K562 (cell line): ENCODE data around the gene SLC2A8. TPM values are rescaled to one million over a fixed set of nuclear protein-coding genes. Genes with fewer than 3 reads are reported as not detected.

Experiments used
- ATAC-seq: fragments of 200-7000 bp; cut with Tn5 transposase; 3 replicates; pipeline ENCODE4 v1.9.1; 2020; ENCODE audit warnings: moderate library complexity
- BruUV-seq: library from RNA; stranded (reverse); fragments of 400-500 nt; replicated peaks from 2 replicates; lab custom pipeline; 2021; lab: Mats Ljungman, UMichigan
- CTCF ChIA-PET: fragments of 300-600 bp; formaldehyde crosslinking; extraction: SDS; loops from one replicate; lab custom pipeline; 2021; ENCODE audit warnings: low intra/inter-chr PET ratio; lab: Yijun Ruan, JAX
- POLR2A ChIA-PET: fragments of 300-600, 350-650 bp; sonication (Branson Sonifier 250); formaldehyde crosslinking; extraction: SDS; loops from one replicate; lab custom pipeline; 2021; ENCODE audit warnings: antibody characterized with exemption, inconsistent platforms; lab: Yijun Ruan, JAX
- DNase-seq, 4 experiments: peaks; one replicate each; pipeline versions ENCODE4 v3.0.0 to v3.0.0-alpha.2; 2011 to 2018; ENCODE audit warnings: low spot score in 3 of 4, mixed read lengths in 3 of 4; ENCODE audit errors: extremely low read depth in 1 of 4
- FAIRE-seq: peaks from 2 replicates; lab custom pipeline; 2011; peaks lifted over from hg19 to GRCh38; lab: Jason Lieb, UNC
- H2AFZ ChIP-seq: 2 replicates; pipeline ENCODE4 v1.6.0; 2011; ENCODE audit warnings: low read depth, low read length, control low read depth, inconsistent platforms
- H3K27ac ChIP-seq: fragments of 200-600 bp; 3 replicates; pipeline ENCODE4 v1.8.0; 2011; ENCODE audit warnings: low read depth, mild to moderate bottlenecking, control low read depth, inconsistent platforms, low read length, moderate library complexity, mixed read lengths; ENCODE audit errors: extremely low read depth
- H3K27me3 ChIP-seq, 2 experiments: fragments of 300-600 bp in 1 of 2; 2 replicates in 1 of 2; 3 replicates in 1 of 2; pipeline versions ENCODE4 v1.6.0 to v1.8.0; 2011; ENCODE audit warnings: inconsistent platforms in 2 of 2, low read length in 2 of 2, mild to moderate bottlenecking in 1 of 2, mixed read lengths in 1 of 2, moderate library complexity in 1 of 2; ENCODE audit not compliant: control insufficient read depth in 2 of 2, insufficient read depth in 2 of 2
- H3K36me3 ChIP-seq: fragments of 300-600 bp; 3 replicates; pipeline ENCODE4 v1.8.0; 2011; ENCODE audit warnings: mild to moderate bottlenecking, low read length, inconsistent platforms; ENCODE audit not compliant: control insufficient read depth, insufficient read depth
- H3K4me1 ChIP-seq, 2 experiments: fragments of 200-600 bp in 1 of 2; replicated peaks in 1 of 2; 2 replicates in 1 of 2; 3 replicates in 1 of 2; pipeline versions ENCODE4 v1.5.1 to v1.8.0; 2011; ENCODE audit warnings: inconsistent platforms in 2 of 2, low read length in 2 of 2, mild to moderate bottlenecking in 1 of 2, mixed read lengths in 1 of 2, moderate library complexity in 1 of 2; ENCODE audit not compliant: control insufficient read depth in 2 of 2, insufficient read depth in 2 of 2
- H3K4me2 ChIP-seq: 2 replicates; pipeline ENCODE4 v1.6.1; 2011; ENCODE audit warnings: low read length, control low read depth, inconsistent platforms, mixed read lengths; ENCODE audit not compliant: insufficient read depth
- H3K4me3 ChIP-seq: fragments of 200-600 bp; sonication (generic), shearing (Covaris generic); 2 replicates; pipeline ENCODE4 v1.5.1; 2016; ENCODE audit warnings: control low read depth, inconsistent platforms
- H3K79me2 ChIP-seq: fragments of 200-600 bp; 3 replicates; pipeline ENCODE4 v1.8.0; 2011; ENCODE audit warnings: low read length, inconsistent platforms; ENCODE audit not compliant: control insufficient read depth, insufficient read depth
- H3K9ac ChIP-seq, 2 experiments: 2 replicates each; pipeline versions ENCODE4 v1.6.0 to v1.6.1; 2011; ENCODE audit warnings: low read depth in 2 of 2, low read length in 2 of 2, control low read depth in 1 of 2, inconsistent platforms in 1 of 2, mild to moderate bottlenecking in 1 of 2, mixed read lengths in 1 of 2; ENCODE audit not compliant: insufficient read depth in 1 of 2
- H3K9me1 ChIP-seq: one replicate; pipeline ENCODE4 v1.6.0; 2011; ENCODE audit warnings: inconsistent platforms, mild to moderate bottlenecking, low read length, moderate library complexity; ENCODE audit not compliant: control insufficient read depth, insufficient read depth
- H3K9me3 ChIP-seq: replicated peaks from 2 replicates; pipeline ENCODE4 v1.5.1; 2011; ENCODE audit warnings: low read depth, low read length, inconsistent platforms; ENCODE audit not compliant: control insufficient read depth, insufficient read depth
- H4K20me1 ChIP-seq: replicated peaks from 2 replicates; pipeline ENCODE4 v1.6.1; 2011; ENCODE audit warnings: low read length, inconsistent platforms, mixed read lengths; ENCODE audit not compliant: control insufficient read depth, insufficient read depth
- CTCF ChIP-seq, 3 experiments: IDR thresholded peaks in 2 of 3; conservative IDR thresholded peaks in 1 of 3; 2 replicates each; pipeline ENCODE4 v1.5.1; 2011 to 2012; ENCODE audit warnings: low read length in 3 of 3, mild to moderate bottlenecking in 3 of 3, control low read depth in 2 of 3, improper control_type of control experiment in 1 of 3, inconsistent platforms in 1 of 3, low read depth in 1 of 3, mixed read lengths in 1 of 3, moderate library complexity in 1 of 3; ENCODE audit not compliant: insufficient read depth in 2 of 3
- MEIS2 ChIP-seq: fragments of 450-650 bp; IDR thresholded peaks from 2 replicates; pipeline ENCODE4 v1.6.1; 2014; ENCODE audit warnings: mild to moderate bottlenecking; ENCODE audit not compliant: partially characterized antibody
- NRF1 ChIP-seq, 2 experiments: fragments of 450-650 bp; IDR thresholded peaks in 1 of 2; conservative IDR thresholded peaks in 1 of 2; 2 replicates each; pipeline ENCODE4 v1.6.1; 2014; ENCODE audit warnings: mild to moderate bottlenecking in 2 of 2
- PKNOX1 ChIP-seq: fragments of 450-650 bp; IDR thresholded peaks from 2 replicates; pipeline ENCODE4 v1.6.1; 2016
- RAD21 ChIP-seq, 2 experiments: fragments of 250-450 bp in 1 of 2; fragments of 450-650 bp in 1 of 2; sonication (Bioruptor Pico) in 1 of 2; formaldehyde crosslinking in 1 of 2; IDR thresholded peaks in 1 of 2; conservative IDR thresholded peaks in 1 of 2; 2 replicates each; pipeline versions ENCODE4 v1.4.0 to v1.8.0; 2020 to 2022; ENCODE audit warnings: mild to moderate bottlenecking in 2 of 2, moderate library complexity in 1 of 2
- SRSF3 ChIP-seq: fragments of 200-400 bp; formaldehyde crosslinking; IDR thresholded peaks from 2 replicates; pipeline ENCODE4 v1.6.1; 2016; ENCODE audit warnings: mild to moderate bottlenecking, low read length, moderate library complexity; ENCODE audit not compliant: insufficient read depth
- TFAP4 ChIP-seq: sonication (generic); formaldehyde crosslinking; IDR thresholded peaks from 2 replicates; pipeline ENCODE4 v1.8.0; 2022; ENCODE audit warnings: missing genetic modification reagents, mild to moderate bottlenecking, moderate library complexity, borderline replicate concordance
- ZNF12 ChIP-seq: sonication (generic); formaldehyde crosslinking; IDR thresholded peaks from 2 replicates; pipeline ENCODE4 v1.4.0; 2020; ENCODE audit warnings: mild to moderate bottlenecking, missing genetic modification reagents
- WGBS: fragments of 100-300 bp; shearing (Covaris generic); methylation state at CpG from one replicate; pipeline ENCODE4 v1.1.6; 2016; ENCODE audit warnings: low coverage, mixed read lengths; ENCODE audit not compliant: insufficient coverage; ENCODE audit errors: missing lambda C conversion rate; 5-methylcytosine and 5-hydroxymethylcytosine counted together
- in situ Hi-C: fragments of 300-500 bp; cut with MboI; formaldehyde crosslinking; loops from 4 replicates; pipeline ENCODE4 v1.15.0; 2018; ENCODE audit warnings: inconsistent platforms, mixed read lengths
- intact Hi-C: fragments of 100-400 bp; cut with micrococcal nuclease; formaldehyde crosslinking; loops from 2 replicates; pipeline ENCODE4 v1.14.2; 2022
- polyA plus RNA-seq, 8 experiments: library from polyadenylated mRNA; depleted of rRNA in 4 of 8; stranded (reverse) in 5 of 8; unstranded in 3 of 8; fragments of >200 nt; fragmentation: Nextera tagmentation in 2 of 8; fragmentation: Illumina TruSeq in 1 of 8; extraction: Ambion mirVana in 2 of 8; extraction: Trizol in 1 of 8; gene quantifications; 2 replicates each; pipeline versions ENCODE4 v1.2.1 to v1.2.3, GENCODE V29; 2011 to 2014; ENCODE audit warnings: inconsistent platforms in 1 of 8, missing spikeins in 1 of 8
- total RNA-seq, 7 experiments: library from RNA; depleted of rRNA in 6 of 7; stranded (reverse); fragments of >200 nt in 6 of 7; fragmentation: Illumina TruSeq in 2 of 7; extraction: Trizol in 2 of 7; gene quantifications; 2 replicates each; pipeline versions ENCODE4 v1.2.1 to v1.2.3, GENCODE V29; 2011 to 2021; ENCODE audit warnings: low replicate concordance in 1 of 7

SLC2A8 gene
- total and polyA plus RNA-seq, 9 of the 15 experiments (the other 6 are each of a cell fraction or from before 2014, with no cell fraction given), result 0.13 to 12.9 (median 5.2) TPM

- H3K27me3 ChIP-seq, result no peaks in the 10 kb centered on the region
- ChIA-PET POLR2A (interaction anchor here (0.5 to 0.7 kb wide), 2 partner anchors 10 to 1003 kb away, joined by 3 read pairs; no protein-coding TSS in a partner anchor), CTCF (interaction anchor here (0.6 kb wide), 1 partner anchor 163 kb away, joined by 3 read pairs; no protein-coding TSS in a partner anchor)
- no peaks in the 10 kb centered on the region for H3K36me3 ChIP-seq
- no peaks in the 10 kb centered on the region for H3K9me3 ChIP-seq
- in situ Hi-C loops, result no loop called here
- DNase-seq (peak; percentile 52 to 61 (median 59)), FAIRE-seq (no peak), ATAC-seq (peak; percentile 82)
- H3K9ac ChIP-seq, result peak overlapping the region in 1 of 2 experiments; percentile 36; a peak in 1 of 4 replicates
- 20% methylated on average over 12 of the region's 12 CpGs for WGBS
- TF ChIP-seq NRF1 (conservative IDR thresholded peaks at IDR 0.05 in 1 of 2, IDR thresholded peaks at IDR 0.05 in 1 of 2) (0 out of 4 replicates have a peak, but pooled peaks of 1 of the 2 experiments have one; percentile 24), ZNF12 (CRISPR knock-in tag) (no peak), RAD21 (CRISPR knock-in tag; conservative IDR thresholded peaks at IDR 0.05 in 1 of 2, IDR thresholded peaks at IDR 0.05 in 1 of 2) (peak in 1 of 2 experiments; percentile 44; a peak in 2 of 4 replicates), PKNOX1 (peak; percentile 51; the same call in 1 of the 2 replicates), CTCF (IDR thresholded peaks at IDR 0.05 in 2 of 3, conservative IDR thresholded peaks at IDR 0.05 in 1 of 3; ENCODE audit: insufficient read depth in 2 of 3, low read depth in 1 of 3, low read length in 3 of 3) (peak; percentile 40 to 70 (median 44); a peak in 5 of 6 replicates), SRSF3 (no peak), TFAP4 (CRISPR knock-in tag) (peak; percentile 57; the same call in 1 of the 2 replicates), MEIS2 (peak; percentile 27)
- intact Hi-C loops, result loop anchor here (2.0 kb wide), 1 partner anchor 57 kb away; no protein-coding TSS in a partner anchor
- 0 out of 2 replicates have a peak, but pooled peaks cover 4% of the 10 kb centered on the region for H4K20me1 ChIP-seq
- no peak overlapping the region for H2AFZ ChIP-seq
- no TSS peak for BruUV-seq
- no peak overlapping the region for H3K4me3 ChIP-seq
- no peak overlapping the region; the same call in 1 of the 2 replicates for H3K4me2 ChIP-seq
- H3K4me1 ChIP-seq, result peaks cover 26 to 29% of the 10 kb centered on the region in 2 experiments
- H3K9me1 ChIP-seq, result no peaks in the 10 kb centered on the region
- peaks cover 6% of the 10 kb centered on the region for H3K79me2 ChIP-seq
- H3K27ac ChIP-seq, result no peak overlapping the region
Observed at GRCh38 chr9:127418037-127418471, 21.1 kb downstream of the SLC2A8 start.
